ENCODE data around the gene AEBP1.

AEBP1 gene

GRCh38 chr7:44145479-44145968, 41.4 kb downstream of the AEBP1 start:
- no peak for DNase-seq

GRCh38 chr7:44145969-44146911, 42.1 kb downstream of the AEBP1 start:
- peak; percentile 40 to 86 for DNase-seq

DNA sequence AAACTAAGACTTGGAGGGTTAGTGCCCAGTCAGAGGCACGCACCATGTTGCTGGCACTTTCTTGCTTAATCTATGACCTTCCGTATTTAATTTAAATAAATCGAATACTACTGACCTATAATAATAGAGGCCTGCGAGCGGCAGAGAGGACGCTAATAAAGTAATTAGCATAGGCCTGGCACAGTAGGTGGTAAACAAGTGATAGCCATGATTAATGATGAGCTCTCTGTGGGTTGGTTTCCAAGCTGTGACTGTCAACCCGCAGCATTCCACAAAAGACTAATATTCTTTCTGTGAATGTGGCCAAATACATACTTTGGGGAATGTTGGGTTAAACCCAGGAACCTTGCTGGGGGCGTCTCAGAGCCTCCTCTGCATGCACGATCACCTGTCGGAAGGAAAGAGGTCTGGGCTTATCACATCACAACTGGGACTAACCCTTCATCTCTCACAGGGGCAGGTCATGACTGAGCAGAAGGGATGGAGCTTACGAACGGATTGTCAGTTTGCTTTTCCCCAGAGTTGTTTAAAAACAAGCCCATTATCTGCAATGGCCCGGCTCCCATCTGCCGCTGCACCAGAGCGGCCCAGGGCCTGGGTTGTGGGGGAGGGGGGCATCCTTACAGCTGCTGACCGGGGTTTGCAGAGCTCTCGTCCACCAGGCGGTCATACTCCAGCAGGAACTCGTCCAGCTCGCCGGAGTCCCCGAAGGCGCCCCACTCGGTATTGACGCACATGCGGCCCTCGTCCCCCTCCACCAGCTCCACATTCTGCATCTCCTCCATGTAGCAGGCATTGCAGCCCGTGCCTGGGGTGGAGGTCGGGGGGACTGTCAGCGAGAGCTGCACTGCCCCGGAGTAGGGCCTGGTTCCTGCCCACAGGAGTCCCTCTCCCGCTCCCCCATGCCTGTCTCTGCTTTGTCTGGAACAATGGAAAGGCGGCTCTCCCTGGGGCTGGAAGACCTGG, 43.2 kb downstream of the AEBP1 start:
- no peak for DNase-seq

DNA sequence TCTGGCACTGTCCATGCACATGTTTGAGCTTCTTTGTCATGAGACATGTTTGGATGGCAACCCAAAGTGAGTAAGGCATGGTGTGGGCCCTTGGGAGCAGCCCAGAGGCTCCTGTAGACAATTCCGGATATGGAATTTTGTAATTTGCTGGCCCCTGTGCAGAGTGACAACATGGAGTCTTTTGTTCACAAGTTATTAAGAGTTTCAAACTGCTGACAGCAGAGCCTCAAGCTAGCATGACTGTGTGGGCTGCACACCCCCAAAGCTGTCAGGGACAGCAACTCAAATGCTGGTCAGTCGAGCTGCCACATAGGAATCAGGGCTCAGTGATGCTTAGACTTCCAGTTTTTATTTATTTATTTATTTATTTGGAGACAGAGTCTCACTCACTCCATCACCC, 44.0 kb downstream of the AEBP1 start:
- no peak for DNase-seq

GRCh38 chr7:44148961-44149536, 44.9 kb downstream of the AEBP1 start:
- no peak for DNase-seq

DNA sequence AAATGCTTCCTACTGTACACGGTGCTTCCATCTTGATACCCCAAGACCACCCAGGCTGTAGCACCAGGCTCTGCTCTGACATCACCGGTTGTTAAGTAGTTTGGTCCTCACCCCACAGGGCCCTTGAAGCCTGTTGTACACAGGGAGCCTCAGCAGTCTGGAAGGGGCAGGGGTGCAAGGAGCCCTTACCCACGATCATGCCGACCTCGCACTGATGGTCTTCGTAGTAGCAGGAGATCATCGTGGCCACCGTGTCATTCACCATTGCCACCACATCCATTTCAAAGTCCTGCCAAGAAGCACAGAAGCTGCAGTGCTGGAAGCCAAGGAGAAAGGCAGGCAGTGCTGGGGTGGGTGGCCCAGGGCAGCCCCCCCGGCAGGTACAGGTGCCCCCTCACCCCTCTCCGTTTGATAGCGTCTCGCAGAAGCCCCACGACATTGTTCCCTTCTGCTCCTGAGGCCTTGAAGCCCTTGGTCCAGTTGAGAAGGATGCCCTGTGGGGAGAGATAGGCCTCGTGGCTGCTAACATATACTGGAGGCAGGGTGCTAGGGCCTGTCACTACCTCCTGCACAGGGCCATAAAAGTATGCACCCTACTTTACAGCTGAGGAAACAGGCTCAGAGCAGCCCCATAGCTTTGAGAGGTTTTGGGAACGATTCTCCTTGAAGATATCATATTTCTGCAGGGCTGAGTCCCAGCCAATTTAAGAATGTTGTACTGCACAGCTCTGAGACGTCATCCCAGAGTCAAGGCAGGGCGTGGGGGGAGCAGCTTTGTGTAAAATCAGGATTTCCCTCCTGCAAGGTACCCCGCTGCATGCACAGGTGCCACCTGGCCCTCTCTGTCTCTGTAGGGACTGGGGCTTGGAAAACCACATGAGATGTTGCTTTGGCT, 45.7 kb downstream of the AEBP1 start:
- no peak for DNase-seq

DNA sequence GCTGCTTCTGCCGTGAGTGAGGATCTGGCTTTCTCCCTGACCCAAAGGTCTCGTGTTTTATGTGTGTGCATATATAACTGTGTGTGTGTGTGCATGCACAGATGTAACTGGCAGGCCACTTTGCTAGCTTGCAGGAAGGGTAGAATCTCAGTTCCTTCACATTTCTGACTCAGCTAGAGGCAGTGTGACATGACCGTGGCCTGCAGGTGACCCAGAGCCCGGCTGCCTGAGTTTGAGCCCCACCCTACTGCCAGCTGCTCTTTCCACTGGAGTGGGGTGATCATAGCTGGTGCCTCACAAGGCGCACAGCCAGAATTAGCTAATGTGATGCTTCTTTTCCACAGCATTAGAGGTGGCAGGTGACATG, 46.3 kb downstream of the AEBP1 start:
- DNase-seq: no peak

DNA sequence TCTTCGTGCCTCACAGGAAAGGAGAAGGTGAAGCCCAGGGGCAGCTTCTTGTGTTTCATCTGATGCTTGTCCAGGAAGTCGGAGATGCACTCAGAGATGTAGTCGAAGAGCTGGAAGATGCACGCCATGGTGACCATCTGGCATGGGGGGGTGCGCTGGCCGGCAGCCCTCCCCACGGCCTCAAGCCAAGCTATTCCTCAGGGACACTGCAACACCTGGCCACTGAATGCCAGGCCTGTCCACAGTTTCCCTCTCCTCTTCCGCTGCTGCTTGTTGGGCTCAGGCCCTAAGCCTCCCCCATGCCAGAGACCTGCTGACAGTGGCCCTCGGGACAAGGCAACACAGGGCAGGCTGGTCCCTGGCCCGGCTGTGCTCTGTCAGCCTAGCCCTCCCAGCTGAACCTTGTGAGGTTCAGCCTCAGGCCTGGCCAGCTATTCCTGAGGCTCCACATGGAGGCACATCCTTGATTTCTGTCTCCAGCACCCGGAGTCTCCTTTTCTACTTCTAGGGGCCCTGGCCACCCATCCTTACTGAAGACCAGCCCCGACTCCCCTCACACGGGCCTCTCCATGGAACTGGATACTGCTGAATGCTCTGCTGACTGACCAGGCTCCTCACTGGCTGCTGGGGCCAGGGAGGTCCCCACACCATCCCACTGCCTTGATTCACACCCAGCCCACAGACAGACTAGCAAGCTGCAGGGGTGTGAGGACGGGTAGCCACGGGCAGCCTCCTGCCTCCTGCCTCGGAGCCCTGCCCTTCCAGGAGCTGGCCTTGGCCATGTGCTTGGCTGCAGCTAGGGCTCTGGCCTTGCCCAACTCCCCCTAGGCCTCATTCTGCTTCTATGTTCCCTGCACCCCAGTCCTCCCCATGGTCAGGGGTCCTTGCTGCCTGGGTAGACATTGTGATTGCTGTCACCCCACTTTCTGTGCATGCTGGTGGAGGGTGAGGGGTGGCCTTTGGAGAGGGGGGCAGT, 47.1 kb downstream of the AEBP1 start:
- no peak for DNase-seq

GRCh38 chr7:44151956-44152355, 47.8 kb downstream of the AEBP1 start:
- no peak for DNase-seq

DNA sequence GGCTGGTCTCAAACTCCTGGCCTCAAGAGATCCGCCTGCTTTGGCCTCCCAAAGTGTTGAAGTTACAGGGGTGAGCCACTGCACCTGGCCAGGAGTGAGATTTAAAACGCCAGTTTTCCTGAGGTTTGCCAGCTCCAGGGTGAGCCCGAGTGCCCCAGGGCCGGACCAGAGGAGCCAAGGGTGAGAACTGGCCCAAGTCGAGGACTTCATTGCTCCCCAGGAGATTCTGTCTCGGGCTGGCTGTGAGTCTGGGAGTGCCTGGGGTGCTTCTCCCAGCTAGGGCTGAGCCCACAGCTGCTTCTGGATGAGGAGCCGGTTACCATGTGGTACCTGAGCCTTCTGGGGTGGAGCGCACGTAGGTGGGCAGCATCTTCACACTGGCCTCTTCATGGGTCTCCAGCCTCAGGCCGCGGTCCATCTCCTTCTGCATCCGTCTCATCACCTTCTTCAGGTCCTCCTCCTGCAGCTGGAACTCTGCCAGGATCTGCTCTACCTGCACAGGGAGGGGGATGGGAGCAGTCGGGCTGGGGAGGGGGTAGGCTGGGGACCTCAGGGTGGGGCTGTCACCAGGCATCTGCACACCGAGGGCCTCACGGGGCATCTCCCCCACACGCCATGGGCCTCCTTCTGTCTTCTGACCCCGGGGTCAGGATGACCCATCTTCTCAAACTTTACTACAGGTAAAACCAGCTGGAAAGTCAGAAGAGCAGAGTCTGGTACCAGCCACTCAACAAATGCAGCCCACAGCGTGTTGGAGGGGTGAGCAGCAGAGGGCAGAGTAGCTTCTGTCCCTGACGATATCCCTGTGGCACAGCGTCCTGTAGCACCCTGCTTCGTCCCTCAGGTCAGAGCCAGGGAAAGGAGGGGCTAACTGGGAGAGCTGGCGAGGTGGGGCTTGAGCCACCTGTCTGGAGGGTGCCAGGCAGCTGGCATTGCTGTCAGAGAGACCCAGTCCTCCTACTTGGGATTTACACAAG, 49.1 kb downstream of the AEBP1 start:
- DNase-seq: no peak

DNA sequence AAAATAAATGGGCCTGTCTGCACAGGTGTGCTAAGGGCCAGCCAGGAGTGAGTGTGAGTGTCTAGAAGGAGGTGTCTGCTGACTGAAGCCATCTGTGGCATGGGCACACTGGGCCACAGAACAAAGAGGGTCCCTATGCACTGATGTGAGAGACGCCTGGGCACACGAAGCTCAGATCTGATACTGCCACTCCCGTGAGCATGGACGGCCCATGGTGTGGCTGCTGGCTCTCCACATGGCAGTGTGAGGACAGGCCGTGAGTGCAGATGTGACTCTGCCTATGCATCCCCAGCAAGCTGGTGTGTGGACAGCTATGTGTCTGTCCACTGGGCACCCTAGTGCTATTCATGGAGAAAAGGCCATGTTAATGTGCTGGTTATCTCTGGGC, 49.8 kb downstream of the AEBP1 start:
- DNase-seq: no peak

DNA sequence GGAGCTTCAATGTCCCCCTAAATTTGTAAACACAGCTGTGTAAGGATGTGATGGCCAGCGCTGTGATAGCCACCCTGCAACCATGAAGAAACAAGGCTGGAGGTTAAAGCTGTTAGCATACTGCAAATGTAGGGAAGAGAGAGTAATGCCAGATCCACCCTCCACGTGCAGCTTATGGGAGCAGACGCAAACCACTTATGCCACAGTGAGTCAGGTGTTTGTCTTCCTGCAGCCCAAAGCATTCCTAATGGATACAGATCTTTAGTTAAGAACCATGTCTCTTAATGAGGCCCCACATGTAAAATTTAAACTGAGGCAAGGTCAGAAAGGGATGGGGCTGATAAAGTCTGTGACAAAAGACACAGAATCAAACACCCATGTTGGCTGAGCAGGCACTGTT, 50.6 kb downstream of the AEBP1 start:
- no peak for DNase-seq

GRCh38 chr7:44155191-44156185, 51.3 kb downstream of the AEBP1 start:
- DNase-seq: peak in 1 of 2 donors; percentile 22

GRCh38 chr7:44156453-44157010, 52.4 kb downstream of the AEBP1 start:
- no peak for DNase-seq

DNA sequence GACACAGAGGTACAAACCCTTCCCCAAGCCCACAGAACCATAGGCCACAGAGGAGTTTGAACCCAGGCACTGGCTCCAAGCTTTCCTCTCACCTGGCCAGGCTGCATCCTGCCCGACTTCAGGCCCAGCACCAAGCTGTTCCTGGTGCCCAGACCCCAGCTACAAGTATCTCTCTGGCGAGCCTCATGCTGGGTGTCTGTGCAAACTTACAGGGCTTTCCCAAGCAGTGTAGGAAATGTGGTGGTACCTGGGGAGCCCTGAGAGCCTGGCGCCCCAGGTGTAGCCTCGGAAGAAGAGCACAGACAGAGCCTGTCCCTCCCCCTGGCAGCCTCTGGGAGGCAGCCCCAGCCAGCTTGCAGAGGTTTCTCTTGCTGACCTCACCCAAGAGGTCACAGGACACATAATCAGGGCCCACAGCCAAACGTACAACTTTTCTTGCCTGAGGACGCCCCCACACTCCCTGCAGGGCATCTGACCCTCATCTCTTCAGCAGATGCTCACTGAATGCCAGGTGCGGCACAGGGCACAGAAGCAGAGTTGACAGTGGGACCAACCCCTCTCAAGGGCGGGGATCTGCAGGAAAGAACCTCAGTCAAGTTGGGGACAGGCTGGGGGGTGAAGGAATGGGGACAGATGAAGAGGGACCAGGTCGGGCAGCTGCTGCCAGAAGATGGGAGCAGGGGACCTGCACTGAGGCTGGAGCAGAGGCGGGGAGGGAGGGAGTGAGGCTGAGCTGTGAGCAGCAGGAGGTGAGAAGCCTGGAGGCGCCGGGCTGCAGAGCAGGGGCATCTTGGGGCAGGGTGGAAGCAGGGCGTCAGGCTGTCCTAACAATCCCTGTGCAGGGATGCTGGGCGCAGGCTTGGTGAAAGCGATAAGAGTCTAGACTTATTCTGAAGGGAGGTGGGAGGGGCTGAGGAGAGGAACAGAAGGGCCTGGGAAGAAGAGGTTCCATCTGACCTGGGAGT, 53.3 kb downstream of the AEBP1 start:
- no peak for DNase-seq

DNA sequence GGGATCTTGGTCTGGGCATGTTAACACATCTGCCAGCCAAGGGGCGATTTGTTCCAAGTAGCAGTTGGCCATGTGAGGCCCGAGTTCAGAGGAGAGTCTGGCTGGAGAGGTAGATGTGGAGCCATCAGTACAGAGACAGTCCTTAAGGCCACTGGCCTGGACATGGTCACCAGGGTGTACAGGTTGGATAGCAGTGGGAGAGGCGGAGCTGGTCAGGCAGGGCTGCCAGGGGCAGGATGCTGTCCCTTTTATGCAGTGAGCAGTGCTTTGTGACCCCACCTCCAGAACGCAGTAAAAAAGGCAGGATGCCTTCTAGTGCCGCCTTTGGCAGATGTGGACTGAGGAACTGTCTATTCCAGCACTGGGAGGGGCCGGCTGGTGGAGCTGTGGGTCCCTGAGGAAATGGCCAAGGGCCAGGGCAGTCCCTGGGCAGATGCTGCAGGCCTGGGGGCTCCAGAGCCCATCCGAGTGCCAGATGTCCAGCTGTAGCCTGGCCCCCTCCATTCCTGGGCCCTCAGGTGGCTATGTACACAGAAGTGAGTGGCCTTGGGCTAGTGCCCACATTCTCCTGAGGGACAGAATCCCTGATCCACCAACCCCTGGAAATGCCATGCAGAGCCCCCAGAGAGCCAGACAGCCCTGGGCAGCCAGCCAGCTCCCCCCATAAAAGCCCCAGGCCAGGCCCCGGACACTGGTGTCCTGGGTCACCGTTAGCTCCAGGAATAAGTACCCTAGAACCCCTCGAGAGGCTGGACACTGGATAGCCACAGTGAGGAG, 54.1 kb downstream of the AEBP1 start:
- DNase-seq: no peak

Data from hippocampal formation (tissue), 2 donors.